ENCODE data around the gene NABP1. TPM values are rescaled to one million over a fixed set of nuclear protein-coding genes. Genes with fewer than 3 reads are reported as not detected.

The NABP1 gene
- total RNA-seq, 1 experiment from 2014 or later, result 5.8 TPM

GRCh38 chr2:191646163-191646902 is 31.6 kb upstream of the NABP1 start:
- DNase-seq (ENCODE audit: low spot score), result no peak
- TF ChIP-seq HMGA2 (CRISPR knock-in tag; IDR thresholded peaks at IDR 0.05), result no peak
- H3K9me3 Mint-ChIP-seq, result no peaks in the 10 kb centered on the region
- ATAC-seq, result no peak
- no peaks in the 10 kb centered on the region for H3K4me1 Mint-ChIP-seq
- no peaks in the 10 kb centered on the region; the same call in 1 of the 2 replicates for H3K27me3 Mint-ChIP-seq (ENCODE audit: low read depth)
- no peaks in the 10 kb centered on the region for H3K36me3 Mint-ChIP-seq
- ChIA-PET POLR2A (no interaction called here), CTCF (no interaction called here)
- H3K4me3 Mint-ChIP-seq, result no peak overlapping the region
- no peak overlapping the region for H3K27ac Mint-ChIP-seq

GRCh38 chr2:191649519-191649918 is 28.4 kb upstream of the NABP1 start:
- H3K9me3 Mint-ChIP-seq, result peaks cover 9% of the 10 kb centered on the region
- no peak overlapping the region for H3K4me3 Mint-ChIP-seq
- no peak for ATAC-seq
- no peaks in the 10 kb centered on the region for H3K4me1 Mint-ChIP-seq
- CTCF ChIA-PET, result no interaction called here
- no peaks in the 10 kb centered on the region for H3K27me3 Mint-ChIP-seq (ENCODE audit: low read depth)
- H3K36me3 Mint-ChIP-seq, result no peaks in the 10 kb centered on the region
- TF ChIP-seq ZBTB43 (CRISPR knock-in tag; IDR thresholded peaks at IDR 0.05) (no peak), HMGXB4 (CRISPR knock-in tag; IDR thresholded peaks at IDR 0.05) (no peak), AFF4 (CRISPR knock-in tag; IDR thresholded peaks at IDR 0.05; ENCODE audit: borderline replicate concordance) (no peak), OVOL2 (CRISPR knock-in tag; IDR thresholded peaks at IDR 0.05; ENCODE audit: borderline replicate concordance) (no peak), ERG (CRISPR knock-in tag; IDR thresholded peaks at IDR 0.05) (no peak), NR1H2 (CRISPR knock-in tag; IDR thresholded peaks at IDR 0.05) (no peak), ZNF317 (CRISPR knock-in tag; IDR thresholded peaks at IDR 0.05; ENCODE audit: borderline replicate concordance, low read depth) (no peak), JAZF1 (CRISPR knock-in tag; IDR thresholded peaks at IDR 0.05) (no peak), FOXP1 (CRISPR knock-in tag; IDR thresholded peaks at IDR 0.05; ENCODE audit: borderline replicate concordance) (no peak), FOXJ3 (CRISPR knock-in tag; IDR thresholded peaks at IDR 0.05; ENCODE audit: borderline replicate concordance) (no peak), ELF4 (CRISPR knock-in tag; IDR thresholded peaks at IDR 0.05; ENCODE audit: low read depth) (no peak), GABPB1 (CRISPR knock-in tag; IDR thresholded peaks at IDR 0.05) (no peak)
- no peak overlapping the region for H3K27ac Mint-ChIP-seq
- DNase-seq (ENCODE audit: low spot score), result no peak
- POLR2A ChIA-PET, result no interaction called here

Measured in WTC11 (cell line).